OCI-LY1 (cell line): ENCODE data around the gene CWC22.
A peak's percentile ranks its signal among the peaks of the same experiment; 100 is the strongest.

Experiments used
- H2AFZ ChIP-seq: fragments of 200-600 bp; sonication (generic), shearing (Covaris generic); 2 replicates; pipeline ENCODE4 v1.6.0; 2014; ENCODE audit warnings: antibody characterized with exemption, mild to moderate bottlenecking, low read length
- H3F3A ChIP-seq: fragments of 200-600 bp; sonication (generic), shearing (Covaris generic); 2 replicates; pipeline ENCODE4 v1.6.0; 2014; ENCODE audit warnings: mild to moderate bottlenecking, antibody characterized with exemption, low read length, moderate library complexity; ENCODE audit not compliant: insufficient read depth
- H3K27ac ChIP-seq: fragments of 200-600 bp; sonication (generic); 2 replicates; pipeline ENCODE4 v1.5.1; 2014; ENCODE audit warnings: low read length, mixed run types, mild to moderate bottlenecking, low read depth; ENCODE audit not compliant: poor library complexity, severe bottlenecking
- H3K27me3 ChIP-seq: fragments of 200-600 bp; sonication (generic); 2 replicates; pipeline ENCODE4 v1.6.0; 2014; ENCODE audit warnings: antibody characterized with exemption, mild to moderate bottlenecking, low read length, moderate library complexity; ENCODE audit not compliant: insufficient read depth
- H3K36me3 ChIP-seq: fragments of 200-600 bp; sonication (generic); 2 replicates; pipeline ENCODE4 v1.6.1; 2014; ENCODE audit warnings: mild to moderate bottlenecking, antibody characterized with exemption, low read length, moderate library complexity, mixed read lengths; ENCODE audit not compliant: insufficient read depth
- H3K4me1 ChIP-seq: fragments of 200-600 bp; sonication (generic); 2 replicates; pipeline ENCODE4 v1.5.1; 2014; ENCODE audit warnings: mild to moderate bottlenecking, low read length, moderate library complexity; ENCODE audit not compliant: insufficient read depth, severe bottlenecking
- H3K4me2 ChIP-seq: fragments of 200-600 bp; sonication (generic), shearing (Covaris generic); 2 replicates; pipeline ENCODE4 v1.6.1; 2014; ENCODE audit warnings: low read length
- H3K4me3 ChIP-seq: fragments of 200-600 bp; sonication (generic); 2 replicates; pipeline ENCODE4 v1.5.1; 2014; ENCODE audit warnings: low read length, low read depth, mild to moderate bottlenecking, mixed read lengths; ENCODE audit not compliant: poor library complexity, severe bottlenecking
- H3K79me2 ChIP-seq: fragments of 200-600 bp; shearing (Covaris generic); 2 replicates; pipeline ENCODE4 v1.6.1; 2016; ENCODE audit warnings: mixed run types, low read length, mixed read lengths; ENCODE audit not compliant: insufficient read depth
- H3K9ac ChIP-seq: fragments of 200-600 bp; sonication (generic), shearing (Covaris generic); 2 replicates; pipeline ENCODE4 v1.6.1; 2014; ENCODE audit warnings: mild to moderate bottlenecking, low read length, mixed read lengths
- H3K9me2 ChIP-seq: fragments of 200-600 bp; sonication (generic), shearing (Covaris generic); 2 replicates; pipeline ENCODE4 v1.6.1; 2014; ENCODE audit warnings: low read depth, mild to moderate bottlenecking, low read length, mixed read lengths
- H3K9me3 ChIP-seq: fragments of 200-600 bp; shearing (Covaris generic); 2 replicates; pipeline ENCODE4 v1.6.1; 2014; ENCODE audit warnings: low read length, mixed read lengths
- H4K20me1 ChIP-seq: fragments of 200-600 bp; sonication (generic), shearing (Covaris generic); 2 replicates; pipeline ENCODE4 v1.6.0; 2016; ENCODE audit warnings: mild to moderate bottlenecking, low read length; ENCODE audit not compliant: insufficient read depth
- CTCF ChIP-seq: fragments of 200-600 bp; sonication (generic), shearing (Covaris generic); IDR thresholded peaks from 2 replicates; pipeline ENCODE4 v1.5.1; 2017; ENCODE audit warnings: mild to moderate bottlenecking, antibody characterized with exemption, low read length, moderate library complexity, mixed read lengths
- EZH2 ChIP-seq: fragments of 200-600 bp; sonication (generic), shearing (Covaris generic); IDR thresholded peaks from 2 replicates; pipeline ENCODE4 v1.8.0; 2017; ENCODE audit warnings: borderline replicate concordance, mixed run types, mild to moderate bottlenecking, antibody characterized with exemption, low read length, moderate library complexity, mixed read lengths

Gene CWC22

DNA sequence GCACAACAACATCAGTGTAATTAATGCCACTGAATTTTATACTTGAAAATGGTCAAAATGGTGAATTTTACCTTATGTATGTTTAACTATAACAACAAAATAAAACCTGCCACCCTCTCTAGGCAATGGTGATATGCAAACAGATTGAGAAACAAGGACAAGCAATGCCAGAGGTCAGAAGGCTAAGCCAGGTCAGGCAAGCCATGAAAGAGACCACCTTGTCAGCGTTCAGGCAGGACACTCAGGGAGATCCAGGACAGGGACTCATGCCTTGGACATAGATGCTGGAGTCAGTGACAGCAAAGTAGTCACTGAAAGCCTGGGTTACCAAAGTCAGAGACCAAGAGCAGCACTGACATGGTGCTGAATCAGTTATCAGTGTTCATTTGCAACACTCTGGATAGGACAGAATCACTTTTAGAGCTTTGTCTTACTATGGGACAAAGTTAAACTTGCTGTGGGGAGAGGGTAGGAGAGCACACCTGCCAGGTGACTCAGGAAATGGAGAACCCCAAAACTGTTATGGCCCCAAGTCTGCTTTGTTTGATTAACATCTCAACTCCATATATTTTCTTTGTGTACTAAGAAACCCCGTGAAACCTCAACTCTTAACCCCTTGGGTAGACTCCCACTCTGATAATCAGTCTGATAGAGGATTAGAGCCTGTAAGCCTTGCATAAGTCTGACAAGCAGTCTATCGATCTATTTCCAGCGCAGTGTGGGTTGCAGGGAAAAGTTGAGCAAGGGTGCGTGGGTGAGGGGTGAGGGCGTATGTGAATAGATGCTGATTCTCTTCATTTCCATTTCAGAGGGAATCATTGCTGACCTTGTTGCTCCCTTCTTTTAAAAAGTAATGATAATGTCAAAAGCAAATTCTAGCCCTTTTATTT, 97.0 kb downstream of the CWC22 start:
- Histone ChIP-seq H3K36me3 (no peaks in the 10 kb centered on the region), H3K27me3 (no peaks in the 10 kb centered on the region), H2AFZ (no peak overlapping the region), H3K27ac (no peak overlapping the region), H3K4me1 (no peaks in the 10 kb centered on the region), H3K9ac (no peak overlapping the region), H3K9me3 (no peaks in the 10 kb centered on the region), H3K4me3 (no peak overlapping the region), H3K79me2 (no peaks in the 10 kb centered on the region), H3K4me2 (no peak overlapping the region), H3K9me2 (no peaks in the 10 kb centered on the region), H3F3A (no peaks in the 10 kb centered on the region), H4K20me1 (no peaks in the 10 kb centered on the region)
- TF ChIP-seq CTCF (no peak), EZH2 (no peak)

DNA sequence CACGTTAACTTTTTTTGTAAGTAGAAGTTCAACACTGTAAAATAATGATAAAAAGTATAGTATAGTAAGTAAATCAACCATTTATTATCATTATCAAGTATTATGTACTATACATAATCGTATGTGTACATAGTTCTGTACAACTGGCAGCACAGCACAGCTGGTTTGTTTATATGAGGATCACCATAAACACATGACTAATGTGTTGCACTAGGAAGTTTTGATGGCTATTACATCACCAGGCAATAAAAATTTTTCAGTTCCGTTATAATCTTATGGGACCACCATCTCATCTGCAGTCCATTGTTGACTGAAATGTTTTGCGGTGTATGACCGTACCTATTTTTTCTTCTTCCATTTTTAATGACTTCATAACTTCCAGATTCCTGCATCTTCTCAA, 106.4 kb downstream of the CWC22 start:
- H3K4me2 ChIP-seq: no peak overlapping the region
- H2AFZ ChIP-seq: no peak overlapping the region
- H3K4me3 ChIP-seq: no peak overlapping the region
- no peak overlapping the region for H3K27ac ChIP-seq
- H3K4me1 ChIP-seq: peaks cover 9% of the 10 kb centered on the region
- H3K79me2 ChIP-seq: no peaks in the 10 kb centered on the region
- peaks cover 2% of the 10 kb centered on the region; the same call in 1 of the 2 replicates for H3K9me3 ChIP-seq
- H3K36me3 ChIP-seq: no peaks in the 10 kb centered on the region
- no peaks in the 10 kb centered on the region for H3F3A ChIP-seq
- no peak overlapping the region for H3K9ac ChIP-seq
- no peaks in the 10 kb centered on the region for H3K27me3 ChIP-seq
- no peak for TF ChIP-seq EZH2
- TF ChIP-seq CTCF: no peak
- no peaks in the 10 kb centered on the region for H3K9me2 ChIP-seq
- H4K20me1 ChIP-seq: no peaks in the 10 kb centered on the region

DNA sequence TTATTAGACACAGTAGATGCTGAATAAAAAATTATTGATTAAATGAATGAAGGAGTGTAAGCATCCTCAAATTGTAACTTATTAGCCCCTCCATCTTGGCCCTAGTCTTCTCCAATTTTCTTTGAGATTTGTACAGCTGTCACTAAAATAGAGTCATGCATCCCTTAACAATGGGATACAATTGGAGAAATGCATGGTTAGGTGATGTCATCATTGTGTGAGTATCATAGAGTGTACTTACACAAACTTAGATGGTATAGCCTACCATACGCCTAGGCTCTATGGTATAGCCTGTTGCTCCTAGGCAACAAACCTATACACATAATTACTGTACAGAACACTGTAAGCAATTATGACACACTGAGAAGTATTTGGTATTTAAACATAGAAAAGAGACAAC, 107.4 kb downstream of the CWC22 start:
- no peaks in the 10 kb centered on the region for H3K79me2 ChIP-seq
- peak overlapping the region; percentile 45; the same call in 1 of the 2 replicates for H2AFZ ChIP-seq

More for the DNA sequence above, 107.4 kb downstream of the CWC22 start:
- no peak overlapping the region for H3K9ac ChIP-seq
- no peaks in the 10 kb centered on the region for H3K36me3 ChIP-seq
- H3K4me1 ChIP-seq: peaks cover 9% of the 10 kb centered on the region
- no peaks in the 10 kb centered on the region for H4K20me1 ChIP-seq
- no peaks in the 10 kb centered on the region for H3K27me3 ChIP-seq
- TF ChIP-seq EZH2: no peak
- no peak for TF ChIP-seq CTCF
- H3K9me2 ChIP-seq: no peaks in the 10 kb centered on the region
- peaks cover 2% of the 10 kb centered on the region; the same call in 1 of the 2 replicates for H3K9me3 ChIP-seq
- no peak overlapping the region for H3K4me3 ChIP-seq
- no peak overlapping the region for H3K4me2 ChIP-seq
- H3K27ac ChIP-seq: no peak overlapping the region
- no peaks in the 10 kb centered on the region for H3F3A ChIP-seq
